Smooth muscle cell (in vitro differentiated cells): ENCODE results near the gene FHIP1B. TPM values are rescaled to one million over a fixed set of nuclear protein-coding genes. Genes with fewer than 3 reads are reported as not detected.

Experiments
- DNase-seq: peaks from one replicate; lab custom pipeline; 2025; ENCODE audit not compliant: unreplicated experiment; lab: John Stamatoyannopoulos, UW
- H2AFZ ChIP-seq: fragments of 200-600 bp; sonication (generic); 2 replicates; pipeline ENCODE4 v1.6.0; 2016; ENCODE audit warnings: antibody characterized with exemption, low read depth, mild to moderate bottlenecking
- H3F3A ChIP-seq: fragments of 200-600 bp; sonication (generic); 2 replicates; pipeline ENCODE4 v1.6.0; 2017; ENCODE audit warnings: antibody characterized with exemption, low read depth
- H3K27ac ChIP-seq: fragments of 200-600 bp; sonication (generic); 2 replicates; pipeline ENCODE4 v1.5.1; 2016; ENCODE audit warnings: low read depth, mild to moderate bottlenecking
- H3K27me3 ChIP-seq: fragments of 200-600 bp; sonication (generic); 2 replicates; pipeline ENCODE4 v1.6.1; 2016; ENCODE audit warnings: low read depth, mild to moderate bottlenecking
- H3K36me3 ChIP-seq: fragments of 200-600 bp; sonication (generic); 2 replicates; pipeline ENCODE4 v1.5.1; 2016; ENCODE audit warnings: low read depth
- H3K4me1 ChIP-seq: fragments of 200-600 bp; sonication (generic); 2 replicates; pipeline ENCODE4 v1.5.1; 2016; ENCODE audit warnings: low read depth
- H3K4me2 ChIP-seq: fragments of 200-600 bp; sonication (generic); 2 replicates; pipeline ENCODE4 v1.6.0; 2016; ENCODE audit warnings: mild to moderate bottlenecking
- H3K4me3 ChIP-seq: fragments of 200-600 bp; sonication (generic); 2 replicates; pipeline ENCODE4 v1.5.1; 2016; ENCODE audit warnings: mild to moderate bottlenecking
- H3K79me2 ChIP-seq: fragments of 200-600 bp; sonication (generic); 2 replicates; pipeline ENCODE4 v1.6.0; 2016; ENCODE audit warnings: low read depth, mild to moderate bottlenecking
- H3K9ac ChIP-seq: fragments of 200-600 bp; sonication (generic); 2 replicates; pipeline ENCODE4 v1.6.0; 2016; ENCODE audit warnings: low read depth
- H3K9me3 ChIP-seq: fragments of 200-600 bp; sonication (generic); replicated peaks from 2 replicates; pipeline ENCODE4 v1.5.1; 2016; ENCODE audit warnings: low read depth
- H4K20me1 ChIP-seq: fragments of 200-600 bp; sonication (generic); 2 replicates; pipeline ENCODE4 v1.6.0; 2016; ENCODE audit warnings: low read depth
- WGBS: methylation state at CpG from one replicate; pipeline ENCODE4 v1.1.7; 2016; ENCODE audit warnings: low lambda C conversion rate; 5-methylcytosine and 5-hydroxymethylcytosine counted together
- polyA plus RNA-seq: library from polyadenylated mRNA; unstranded; fragments of >200 nt; fragmentation: Nextera tagmentation; extraction: Ambion mirVana; gene quantifications from 2 replicates; pipeline ENCODE4 v1.2.1, GENCODE V29; 2016
- total RNA-seq: library from RNA; depleted of rRNA; stranded (reverse); fragments of >200 nt; gene quantifications from 2 replicates; pipeline ENCODE4 v1.2.3, GENCODE V29; 2014
- TF ChIP-seq, protein P1 (sequence below): fragments of 200-600 bp; sonication (generic); IDR thresholded peaks from 2 replicates; pipeline ENCODE4 v1.5.1; 2017; ENCODE audit warnings: borderline replicate concordance, mild to moderate bottlenecking, antibody characterized with exemption; ENCODE audit not compliant: insufficient read depth, poor library complexity, severe bottlenecking

Gene FHIP1B
- total and polyA plus RNA-seq, 2 experiments from 2014 or later: 16.2 TPM

DNA sequence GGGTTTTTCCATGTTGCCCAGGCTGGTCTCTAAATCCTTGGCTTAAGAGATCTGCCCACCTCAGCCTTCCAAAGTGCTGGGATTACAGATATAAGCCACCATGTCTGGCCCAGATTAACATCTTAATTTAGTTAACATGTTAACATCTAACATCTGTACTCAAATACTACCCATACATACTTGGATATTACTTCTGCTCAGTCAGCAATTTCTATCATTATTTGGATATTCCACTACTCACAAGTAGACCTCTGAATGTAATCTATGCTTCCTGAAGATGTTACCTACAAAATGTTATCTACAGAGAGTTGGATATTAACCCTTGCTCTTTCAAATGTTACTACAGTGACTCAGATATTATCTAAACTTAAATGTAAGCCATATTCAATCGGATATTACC is 29.2 kb upstream of the FHIP1B start:
- no peak overlapping the region for H3K4me2 ChIP-seq
- TF ChIP-seq, protein P1, sequence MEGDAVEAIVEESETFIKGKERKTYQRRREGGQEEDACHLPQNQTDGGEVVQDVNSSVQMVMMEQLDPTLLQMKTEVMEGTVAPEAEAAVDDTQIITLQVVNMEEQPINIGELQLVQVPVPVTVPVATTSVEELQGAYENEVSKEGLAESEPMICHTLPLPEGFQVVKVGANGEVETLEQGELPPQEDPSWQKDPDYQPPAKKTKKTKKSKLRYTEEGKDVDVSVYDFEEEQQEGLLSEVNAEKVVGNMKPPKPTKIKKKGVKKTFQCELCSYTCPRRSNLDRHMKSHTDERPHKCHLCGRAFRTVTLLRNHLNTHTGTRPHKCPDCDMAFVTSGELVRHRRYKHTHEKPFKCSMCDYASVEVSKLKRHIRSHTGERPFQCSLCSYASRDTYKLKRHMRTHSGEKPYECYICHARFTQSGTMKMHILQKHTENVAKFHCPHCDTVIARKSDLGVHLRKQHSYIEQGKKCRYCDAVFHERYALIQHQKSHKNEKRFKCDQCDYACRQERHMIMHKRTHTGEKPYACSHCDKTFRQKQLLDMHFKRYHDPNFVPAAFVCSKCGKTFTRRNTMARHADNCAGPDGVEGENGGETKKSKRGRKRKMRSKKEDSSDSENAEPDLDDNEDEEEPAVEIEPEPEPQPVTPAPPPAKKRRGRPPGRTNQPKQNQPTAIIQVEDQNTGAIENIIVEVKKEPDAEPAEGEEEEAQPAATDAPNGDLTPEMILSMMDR: no peak
- no peak overlapping the region for H2AFZ ChIP-seq
- H3K4me1 ChIP-seq: peaks cover 7% of the 10 kb centered on the region
- H3K9me3 ChIP-seq: no peaks in the 10 kb centered on the region
- no peak overlapping the region for H3K27ac ChIP-seq
- no peaks in the 10 kb centered on the region for H3K36me3 ChIP-seq
- H3K27me3 ChIP-seq: peaks cover 43% of the 10 kb centered on the region
- no peaks in the 10 kb centered on the region for H3K79me2 ChIP-seq
- H4K20me1 ChIP-seq: no peaks in the 10 kb centered on the region
- H3K4me3 ChIP-seq: no peak overlapping the region
- no peak for DNase-seq
- H3F3A ChIP-seq: no peaks in the 10 kb centered on the region
- WGBS: 97% methylated on average over 1 of the region's 1 CpG
- no peak overlapping the region for H3K9ac ChIP-seq

DNA sequence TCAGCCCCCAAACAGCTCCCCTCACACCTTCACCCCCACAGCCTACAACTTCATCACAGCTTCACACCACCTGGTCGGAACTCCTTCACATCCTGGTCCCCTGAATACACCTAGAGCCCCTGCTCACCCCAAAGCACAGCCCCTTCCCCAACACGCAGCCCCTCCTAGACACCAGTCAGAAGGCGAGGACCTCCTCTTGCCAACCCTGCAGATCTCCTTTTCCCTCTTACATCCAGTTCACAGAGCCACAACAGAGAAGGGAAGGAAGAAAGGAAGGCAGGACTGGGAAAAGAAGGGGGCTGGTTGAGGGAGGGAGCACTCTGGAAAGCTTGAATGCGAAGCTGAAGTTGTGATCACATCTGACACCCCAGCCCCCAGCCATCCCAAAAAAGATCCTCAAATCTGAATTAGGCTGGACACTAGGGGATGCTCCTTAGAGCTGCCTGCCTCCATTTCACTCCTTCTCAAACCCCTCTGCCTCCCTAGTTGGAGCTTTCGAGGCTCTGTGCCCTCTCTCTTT is 25.8 kb upstream of the FHIP1B start:
- H3K9ac ChIP-seq: no peak overlapping the region
- peaks cover 50% of the 10 kb centered on the region for H3K27me3 ChIP-seq
- no peaks in the 10 kb centered on the region for H3K36me3 ChIP-seq
- H3K4me2 ChIP-seq: no peak overlapping the region
- H3K9me3 ChIP-seq: no peaks in the 10 kb centered on the region
- H2AFZ ChIP-seq: no peak overlapping the region
- TF ChIP-seq, protein P1: no peak
- no peaks in the 10 kb centered on the region for H4K20me1 ChIP-seq
- H3K4me1 ChIP-seq: peaks cover 11% of the 10 kb centered on the region
- no peak overlapping the region for H3K27ac ChIP-seq
- 80% methylated on average over 5 of the region's 5 CpGs for WGBS
- no peaks in the 10 kb centered on the region for H3F3A ChIP-seq
- H3K4me3 ChIP-seq: no peak overlapping the region
- no peak for DNase-seq
- H3K79me2 ChIP-seq: no peaks in the 10 kb centered on the region

DNA sequence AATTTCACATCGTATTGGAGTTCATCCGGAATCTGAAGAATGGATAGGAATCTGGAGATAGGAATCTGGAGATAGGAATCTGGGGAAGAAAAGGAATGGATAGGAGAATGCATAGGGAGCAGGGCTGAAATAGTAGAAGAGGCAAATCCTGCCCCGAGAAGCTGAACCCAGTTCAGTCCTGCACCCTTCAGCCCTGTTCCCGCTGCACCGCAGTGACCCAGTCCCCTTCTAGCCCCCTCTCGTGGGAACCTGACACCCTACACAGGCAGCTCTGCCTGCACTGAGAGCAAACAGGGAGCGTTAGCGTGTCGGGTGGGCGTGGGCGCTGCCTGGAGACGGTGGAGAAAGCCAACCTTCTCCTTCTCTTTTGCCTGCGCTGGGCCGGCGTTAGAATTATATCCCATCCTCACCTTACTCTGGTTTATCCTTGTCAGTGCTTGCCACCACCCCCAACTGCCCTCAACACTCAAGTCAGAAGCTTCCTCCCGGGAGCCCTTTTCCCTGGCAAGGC is 24.2 kb upstream of the FHIP1B start:
- Histone ChIP-seq H3K9me3 (no peaks in the 10 kb centered on the region), H3K4me1 (peaks cover 11% of the 10 kb centered on the region), H3F3A (no peaks in the 10 kb centered on the region), H3K4me3 (peak overlapping the region; percentile 44), H3K9ac (no peak overlapping the region), H2AFZ (peak overlapping the region; percentile 92), H3K27me3 (peaks cover 50% of the 10 kb centered on the region), H4K20me1 (no peaks in the 10 kb centered on the region), H3K4me2 (peak overlapping the region; percentile 94), H3K79me2 (no peaks in the 10 kb centered on the region), H3K27ac (no peak overlapping the region), H3K36me3 (no peaks in the 10 kb centered on the region)
- TF ChIP-seq, protein P1: no peak
- DNase-seq: no peak
- WGBS: 10% methylated on average over 16 of the region's 16 CpGs

DNA sequence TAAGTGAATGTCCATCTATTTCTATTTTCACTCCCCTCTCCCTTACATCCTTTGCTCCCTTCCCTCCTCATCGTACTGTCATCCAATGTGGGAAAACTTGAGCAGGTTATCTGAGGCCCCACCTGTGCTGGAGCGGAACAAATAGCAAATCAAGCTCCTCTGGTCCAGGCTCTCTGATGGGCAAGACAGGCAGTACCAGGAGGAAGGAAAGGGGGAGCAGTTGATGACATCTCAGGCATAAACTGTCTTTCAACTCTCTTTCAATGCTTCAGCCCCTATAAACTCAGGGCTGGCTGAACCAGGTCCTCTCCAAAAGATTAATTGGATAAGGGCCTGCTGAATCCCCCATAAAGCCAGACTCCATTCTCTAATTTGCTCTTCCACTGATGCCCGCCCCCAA is 23.7 kb upstream of the FHIP1B start:
- H3K27me3 ChIP-seq: peaks cover 50% of the 10 kb centered on the region
- DNase-seq: no peak
- no peaks in the 10 kb centered on the region for H3K79me2 ChIP-seq
- whole genome bisulfite sequencing: 64% methylated on average over 3 of the region's 3 CpGs
- no peaks in the 10 kb centered on the region for H4K20me1 ChIP-seq
- peak overlapping the region; percentile 94 for H3K4me2 ChIP-seq
- H3K36me3 ChIP-seq: no peaks in the 10 kb centered on the region
- no peak overlapping the region for H3K4me3 ChIP-seq
- no peak overlapping the region for H3K27ac ChIP-seq
- TF ChIP-seq, protein P1: no peak
- H3K9me3 ChIP-seq: no peaks in the 10 kb centered on the region
- H3K9ac ChIP-seq: no peak overlapping the region
- no peak overlapping the region for H2AFZ ChIP-seq
- H3K4me1 ChIP-seq: peaks cover 11% of the 10 kb centered on the region
- peaks cover 3% of the 10 kb centered on the region for H3F3A ChIP-seq
